Testis (tissue), 2 donors: ENCODE measurements around the gene ANKRD2.

Experiments
- POLR2A ChIP-seq: fragments of 450-650 bp; IDR thresholded peaks from one replicate; pipeline ENCODE4 v1.6.1; 2017; ENCODE audit warnings: antibody characterized with exemption, mild to moderate bottlenecking, moderate library complexity
- TF ChIP-seq, protein P1 (sequence below), 3 experiments: fragments of 450-650 bp in 2 of 3; fragments of 200-600 bp in 1 of 3; sonication (generic) in 1 of 3; IDR thresholded peaks; one replicate each; pipeline ENCODE4 v1.5.1; 2016 to 2019; ENCODE audit warnings: antibody characterized with exemption in 3 of 3, mild to moderate bottlenecking in 2 of 3, moderate library complexity in 1 of 3

DNA sequence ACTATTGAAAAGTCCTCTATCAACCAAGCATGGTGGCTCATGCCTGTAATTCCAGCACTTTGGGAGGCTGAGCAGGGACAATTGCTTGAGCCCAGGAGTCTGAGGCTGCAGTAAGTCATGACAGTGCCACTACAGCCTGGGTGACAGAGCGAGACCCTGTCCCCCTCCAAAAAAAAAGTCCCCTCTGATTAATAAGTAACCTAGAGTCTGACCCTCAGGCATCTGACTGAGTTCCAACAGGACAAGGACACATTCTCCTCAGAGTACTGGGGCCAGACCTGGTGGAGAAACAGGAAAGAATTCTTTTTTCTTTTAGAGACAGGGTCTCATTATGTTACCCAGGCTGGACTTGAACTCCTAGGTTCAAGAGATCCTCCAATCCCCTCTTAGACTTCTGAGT is 50.7 kb downstream of the ANKRD2 start:
- TF ChIP-seq, protein P1, sequence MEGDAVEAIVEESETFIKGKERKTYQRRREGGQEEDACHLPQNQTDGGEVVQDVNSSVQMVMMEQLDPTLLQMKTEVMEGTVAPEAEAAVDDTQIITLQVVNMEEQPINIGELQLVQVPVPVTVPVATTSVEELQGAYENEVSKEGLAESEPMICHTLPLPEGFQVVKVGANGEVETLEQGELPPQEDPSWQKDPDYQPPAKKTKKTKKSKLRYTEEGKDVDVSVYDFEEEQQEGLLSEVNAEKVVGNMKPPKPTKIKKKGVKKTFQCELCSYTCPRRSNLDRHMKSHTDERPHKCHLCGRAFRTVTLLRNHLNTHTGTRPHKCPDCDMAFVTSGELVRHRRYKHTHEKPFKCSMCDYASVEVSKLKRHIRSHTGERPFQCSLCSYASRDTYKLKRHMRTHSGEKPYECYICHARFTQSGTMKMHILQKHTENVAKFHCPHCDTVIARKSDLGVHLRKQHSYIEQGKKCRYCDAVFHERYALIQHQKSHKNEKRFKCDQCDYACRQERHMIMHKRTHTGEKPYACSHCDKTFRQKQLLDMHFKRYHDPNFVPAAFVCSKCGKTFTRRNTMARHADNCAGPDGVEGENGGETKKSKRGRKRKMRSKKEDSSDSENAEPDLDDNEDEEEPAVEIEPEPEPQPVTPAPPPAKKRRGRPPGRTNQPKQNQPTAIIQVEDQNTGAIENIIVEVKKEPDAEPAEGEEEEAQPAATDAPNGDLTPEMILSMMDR (IDR thresholded peaks at IDR 0.05) = no peak
- no peak for TF ChIP-seq POLR2A
